GM12878 (cell line): ENCODE measurements around the gene SEMA5A. TPM values are rescaled to one million over a fixed set of nuclear protein-coding genes. Genes with fewer than 3 reads are reported as not detected.

Experiments
- ATAC-seq: fragments of 200-7000 bp; cut with Tn5 transposase; 3 replicates; pipeline ENCODE4 v1.9.1; 2020; ENCODE audit warnings: mild to moderate bottlenecking, moderate library complexity
- BruUV-seq: library from RNA; stranded (reverse); fragments of 400-500 nt; replicated peaks from 2 replicates; lab custom pipeline; 2021; lab: Mats Ljungman, UMichigan
- CTCF ChIA-PET: fragments of 300-600 bp; sonication (Branson Sonifier 250); formaldehyde crosslinking; extraction: SDS; loops from one replicate; lab custom pipeline; 2021; ENCODE audit warnings: inconsistent platforms; lab: Yijun Ruan, JAX
- POLR2A ChIA-PET: fragments of 350-600 bp; formaldehyde crosslinking; extraction: SDS; loops from one replicate; lab custom pipeline; 2021; ENCODE audit warnings: inconsistent platforms; lab: Charles Lee
- RAD21 ChIA-PET: fragments of 300-600 bp; sonication (Branson Sonifier 250); formaldehyde crosslinking; loops from one replicate; lab custom pipeline; 2023; ENCODE audit warnings: antibody characterized with exemption; ENCODE audit not compliant: unreplicated experiment; lab: Charles Lee
- SMC1A ChIA-PET: fragments of 300-600 bp; sonication (Branson Sonifier 250); formaldehyde crosslinking; loops from one replicate; lab custom pipeline; 2023; ENCODE audit not compliant: unreplicated experiment, uncharacterized antibody; lab: Charles Lee
- DNase-seq: peaks from one replicate; pipeline ENCODE4 v3.0.0-alpha.2; 2011; ENCODE audit warnings: low read depth, low spot score
- FAIRE-seq: peaks from 3 replicates; lab custom pipeline; 2011; peaks lifted over from hg19 to GRCh38; lab: Jason Lieb, UNC
- H2AFZ ChIP-seq: 2 replicates; pipeline ENCODE4 v1.6.0; 2011; ENCODE audit warnings: low read depth, low read length, control low read depth; ENCODE audit not compliant: control insufficient read depth
- H3K27ac ChIP-seq: 2 replicates; pipeline ENCODE4 v1.5.1; 2011; ENCODE audit warnings: control low read depth; ENCODE audit not compliant: control insufficient read depth, insufficient read depth
- H3K27me3 ChIP-seq, 2 experiments: replicated peaks in 1 of 2; 2 replicates each; pipeline versions ENCODE4 v1.6.0 to v1.6.1; 2011; ENCODE audit warnings: low read length in 1 of 2; ENCODE audit not compliant: control insufficient read depth in 2 of 2, insufficient read depth in 2 of 2
- H3K36me3 ChIP-seq, 2 experiments: 2 replicates each; pipeline ENCODE4 v1.5.1; 2011; ENCODE audit warnings: low read length in 1 of 2; ENCODE audit not compliant: control insufficient read depth in 2 of 2, insufficient read depth in 2 of 2
- H3K4me1 ChIP-seq: 2 replicates; pipeline ENCODE4 v1.6.1; 2011; ENCODE audit warnings: mild to moderate bottlenecking, low read length, moderate library complexity, mixed read lengths; ENCODE audit not compliant: control insufficient read depth, insufficient read depth
- H3K4me2 ChIP-seq: 2 replicates; pipeline ENCODE4 v1.6.0; 2011; ENCODE audit warnings: control low read depth; ENCODE audit not compliant: control insufficient read depth, insufficient read depth
- H3K4me3 ChIP-seq: fragments of 200-600 bp; sonication (generic); 2 replicates; pipeline ENCODE4 v1.5.1; 2016
- H3K79me2 ChIP-seq: 2 replicates; pipeline ENCODE4 v1.6.0; 2011; ENCODE audit warnings: low read length; ENCODE audit not compliant: control insufficient read depth, insufficient read depth
- H3K9ac ChIP-seq: 2 replicates; pipeline ENCODE4 v1.8.0; 2011; ENCODE audit warnings: low read length, control low read depth, mixed read lengths; ENCODE audit not compliant: control insufficient read depth, insufficient read depth
- H3K9me3 ChIP-seq: replicated peaks from 3 replicates; pipeline ENCODE4 v1.5.1; 2011; ENCODE audit warnings: mild to moderate bottlenecking, low read length; ENCODE audit not compliant: control insufficient read depth, insufficient read depth
- H4K20me1 ChIP-seq: 2 replicates; pipeline ENCODE4 v1.6.0; 2011; ENCODE audit not compliant: control insufficient read depth, insufficient read depth
- CBX3 ChIP-seq: fragments of 200-600 bp; sonication (generic); IDR thresholded peaks from 2 replicates; pipeline ENCODE4 v1.6.1; 2016; ENCODE audit warnings: low read depth, borderline replicate concordance
- EGR1 ChIP-seq, 2 experiments: IDR thresholded peaks; 1 replicate in 1 of 2; 2 replicates in 1 of 2; pipeline ENCODE4 v1.6.1; 2011 to 2012; ENCODE audit warnings: low read depth in 2 of 2, low read length in 2 of 2, borderline replicate concordance in 1 of 2, mild to moderate bottlenecking in 1 of 2, moderate library complexity in 1 of 2
- MTA2 ChIP-seq: fragments of 450-650 bp; IDR thresholded peaks from 2 replicates; pipeline ENCODE4 v1.6.1; 2016; ENCODE audit warnings: low read depth, mild to moderate bottlenecking, moderate library complexity
- MYC ChIP-seq: IDR thresholded peaks from 2 replicates; pipeline ENCODE4 v1.6.1; 2011; ENCODE audit warnings: mild to moderate bottlenecking, low read length, moderate library complexity, inconsistent platforms; ENCODE audit not compliant: insufficient read depth, insufficient replicate concordance, insufficient read length, severe bottlenecking
- NBN ChIP-seq: fragments of 450-650 bp; IDR thresholded peaks from 2 replicates; pipeline ENCODE4 v1.6.1; 2016
- NFIC ChIP-seq: IDR thresholded peaks from 2 replicates; pipeline ENCODE4 v1.6.1; 2012; ENCODE audit warnings: low read depth, mild to moderate bottlenecking, inconsistent platforms, low read length, moderate library complexity
- TBL1XR1 ChIP-seq: IDR thresholded peaks from 2 replicates; pipeline ENCODE4 v1.6.1; 2012; ENCODE audit warnings: low read depth, low read length, improper control_type of control experiment
- TCF3 ChIP-seq: IDR thresholded peaks from 2 replicates; pipeline ENCODE4 v1.6.1; 2012; ENCODE audit warnings: low read depth, mild to moderate bottlenecking, low read length, borderline replicate concordance; ENCODE audit not compliant: insufficient read depth
- WGBS: methylation state at CpG from one replicate; pipeline ENCODE4 v1.1.6; 2016; ENCODE audit warnings: low lambda C conversion rate; ENCODE audit not compliant: insufficient replicate concordance, insufficient coverage; ENCODE audit errors: missing lambda C conversion rate; 5-methylcytosine and 5-hydroxymethylcytosine counted together
- in situ Hi-C: fragments of 300-500 bp; cut with MboI; formaldehyde crosslinking; loops from 9 replicates; pipeline ENCODE4 v1.14.3; 2018; ENCODE audit warnings: mixed read lengths
- intact Hi-C: fragments of 100-400 bp; cut with micrococcal nuclease; formaldehyde crosslinking; loops from one replicate; pipeline ENCODE4 v1.14.2; 2022; ENCODE audit not compliant: unreplicated experiment
- polyA plus RNA-seq, 11 experiments: library from polyadenylated mRNA; depleted of rRNA in 4 of 11; unstranded in 6 of 11; stranded (reverse) in 5 of 11; fragments of >200 nt; fragmentation: Nextera tagmentation in 4 of 11; fragmentation: Illumina TruSeq in 1 of 11; extraction: Ambion mirVana in 4 of 11; extraction: Trizol in 1 of 11; gene quantifications; 1 replicate in 1 of 11; 2 replicates in 10 of 11; pipeline versions ENCODE4 v1.2.1 to v1.2.3, GENCODE V29; 2011 to 2016; ENCODE audit warnings: inconsistent platforms in 2 of 11, missing spikeins in 2 of 11, low read depth in 1 of 11
- total RNA-seq, 4 experiments: library from RNA; depleted of rRNA in 3 of 4; stranded (reverse); fragments of >200 nt in 3 of 4; fragmentation: Illumina TruSeq in 1 of 4; extraction: Trizol in 1 of 4; gene quantifications; 2 replicates each; pipeline versions ENCODE4 v1.2.1 to v1.2.3, GENCODE V29; 2013 to 2021
- TF ChIP-seq, protein P1 (sequence below): fragments of 450-650 bp; IDR thresholded peaks from 2 replicates; pipeline ENCODE4 v1.6.1; 2016; ENCODE audit warnings: mild to moderate bottlenecking
- TF ChIP-seq, protein P2 (sequence below): fragments of 450-650 bp; formaldehyde crosslinking; IDR thresholded peaks from 2 replicates; pipeline ENCODE4 v1.4.0; 2022; ENCODE audit warnings: mild to moderate bottlenecking, moderate library complexity
- TF ChIP-seq, protein P3 (sequence below): IDR thresholded peaks from 2 replicates; pipeline ENCODE4 v1.6.1; 2012; ENCODE audit warnings: low read depth, low read length, improper control_type of control experiment

Gene SEMA5A
- total and polyA plus RNA-seq, 10 of the 15 experiments (the other 5 are each of a cell fraction or from before 2014, with no cell fraction given), result 0.03 to 2.4 (median 0.09) TPM; not detected in 1

GRCh38 chr5:9380109-9380508, 165.8 kb downstream of the SEMA5A start:
- Histone ChIP-seq H2AFZ (no peak overlapping the region), H3K4me2 (no peak overlapping the region), H4K20me1 (no peaks in the 10 kb centered on the region), H3K4me3 (no peak overlapping the region), H3K9me3 (no peaks in the 10 kb centered on the region; the same call in 2 of the 3 replicates), H3K4me1 (peaks cover 12% of the 10 kb centered on the region), H3K9ac (no peak overlapping the region), H3K27me3 (no peaks in the 10 kb centered on the region), H3K79me2 (no peaks in the 10 kb centered on the region), H3K36me3 (no peaks in the 10 kb centered on the region), H3K27ac (no peak overlapping the region)
- BruUV-seq, result no TSS peak
- ATAC-seq, result no peak
- SMC1A ChIA-PET, result no interaction called here
- intact Hi-C loops (no loop called here), in situ Hi-C loops (no loop called here)
- CTCF ChIA-PET, result interaction anchor here (1.1 kb wide), 1 partner anchor 18 kb away, joined by 3 read pairs; no protein-coding TSS in a partner anchor
- POLR2A ChIA-PET, result no interaction called here
- WGBS, result 63% methylated on average over 7 of the region's 7 CpGs
- TF ChIP-seq MTA2, result no peak
- no peak for TF ChIP-seq TCF3
- no peak for TF ChIP-seq MYC
- no peak for TF ChIP-seq EGR1 (IDR thresholded peaks at IDR 0.05; ENCODE audit: borderline replicate concordance in 1 of 2, low read depth in 2 of 2, low read length in 2 of 2)
- TF ChIP-seq, protein P1, sequence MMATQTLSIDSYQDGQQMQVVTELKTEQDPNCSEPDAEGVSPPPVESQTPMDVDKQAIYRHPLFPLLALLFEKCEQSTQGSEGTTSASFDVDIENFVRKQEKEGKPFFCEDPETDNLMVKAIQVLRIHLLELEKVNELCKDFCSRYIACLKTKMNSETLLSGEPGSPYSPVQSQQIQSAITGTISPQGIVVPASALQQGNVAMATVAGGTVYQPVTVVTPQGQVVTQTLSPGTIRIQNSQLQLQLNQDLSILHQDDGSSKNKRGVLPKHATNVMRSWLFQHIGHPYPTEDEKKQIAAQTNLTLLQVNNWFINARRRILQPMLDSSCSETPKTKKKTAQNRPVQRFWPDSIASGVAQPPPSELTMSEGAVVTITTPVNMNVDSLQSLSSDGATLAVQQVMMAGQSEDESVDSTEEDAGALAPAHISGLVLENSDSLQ, result no peak
- TF ChIP-seq, protein P2, sequence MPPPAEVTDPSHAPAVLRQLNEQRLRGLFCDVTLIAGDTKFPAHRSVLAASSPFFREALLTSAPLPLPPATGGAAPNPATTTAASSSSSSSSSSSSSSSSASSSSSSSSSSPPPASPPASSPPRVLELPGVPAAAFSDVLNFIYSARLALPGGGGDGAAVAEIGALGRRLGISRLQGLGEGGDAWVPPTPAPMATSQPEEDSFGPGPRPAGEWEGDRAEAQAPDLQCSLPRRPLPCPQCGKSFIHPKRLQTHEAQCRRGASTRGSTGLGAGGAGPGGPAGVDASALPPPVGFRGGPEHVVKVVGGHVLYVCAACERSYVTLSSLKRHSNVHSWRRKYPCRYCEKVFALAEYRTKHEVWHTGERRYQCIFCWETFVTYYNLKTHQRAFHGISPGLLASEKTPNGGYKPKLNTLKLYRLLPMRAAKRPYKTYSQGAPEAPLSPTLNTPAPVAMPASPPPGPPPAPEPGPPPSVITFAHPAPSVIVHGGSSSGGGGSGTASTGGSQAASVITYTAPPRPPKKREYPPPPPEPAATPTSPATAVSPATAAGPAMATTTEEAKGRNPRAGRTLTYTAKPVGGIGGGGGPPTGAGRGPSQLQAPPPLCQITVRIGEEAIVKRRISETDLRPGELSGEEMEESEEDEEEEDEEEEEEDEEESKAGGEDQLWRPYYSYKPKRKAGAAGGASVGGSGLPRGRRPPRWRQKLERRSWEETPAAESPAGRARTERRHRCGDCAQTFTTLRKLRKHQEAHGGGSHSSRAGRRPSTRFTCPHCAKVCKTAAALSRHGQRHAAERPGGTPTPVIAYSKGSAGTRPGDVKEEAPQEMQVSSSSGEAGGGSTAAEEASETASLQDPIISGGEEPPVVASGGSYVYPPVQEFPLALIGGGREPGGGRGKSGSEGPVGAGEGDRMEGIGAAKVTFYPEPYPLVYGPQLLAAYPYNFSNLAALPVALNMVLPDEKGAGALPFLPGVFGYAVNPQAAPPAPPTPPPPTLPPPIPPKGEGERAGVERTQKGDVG (CRISPR knock-in tag), result no peak
- TF ChIP-seq CBX3, result no peak
- TF ChIP-seq TBL1XR1, result no peak
- TF ChIP-seq NBN, result no peak
- TF ChIP-seq NFIC, result no peak
- TF ChIP-seq, protein P3, sequence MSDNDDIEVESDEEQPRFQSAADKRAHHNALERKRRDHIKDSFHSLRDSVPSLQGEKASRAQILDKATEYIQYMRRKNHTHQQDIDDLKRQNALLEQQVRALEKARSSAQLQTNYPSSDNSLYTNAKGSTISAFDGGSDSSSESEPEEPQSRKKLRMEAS, result no peak
- RAD21 ChIA-PET, result no interaction called here
- no peak for FAIRE-seq
- DNase-seq, result no peak
